ENCODE data around the gene EEIG1. TPM values are rescaled to one million over a fixed set of nuclear protein-coding genes. Genes with fewer than 3 reads are reported as not detected.

EEIG1 gene
- total and polyA plus RNA-seq, 9 of the 15 experiments (the other 6 are each of a cell fraction or from before 2014, with no cell fraction given) = 0.17 to 16.7 (median 3.6) TPM

DNA sequence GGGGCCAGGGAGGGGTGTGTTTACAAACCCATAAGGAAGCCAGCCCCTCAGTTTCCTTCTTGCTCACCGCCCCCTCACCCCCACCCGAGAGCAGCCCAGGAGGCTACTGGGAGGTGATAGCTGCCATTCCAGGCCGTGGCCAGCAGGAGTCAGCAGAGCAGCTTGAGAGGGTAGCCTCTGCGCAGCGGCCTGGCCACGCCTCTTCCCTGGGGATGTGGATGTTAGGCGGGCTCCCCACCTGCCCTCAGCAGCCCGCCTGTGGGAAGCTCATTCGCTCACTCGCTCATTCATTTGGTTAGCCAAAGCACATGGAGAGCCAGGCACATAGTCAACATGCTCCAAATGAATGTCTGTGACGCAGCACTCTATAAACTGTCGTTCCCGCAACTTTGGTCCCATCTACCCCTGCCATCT, 37.1 kb downstream of the EEIG1 start (continued):
- TF ChIP-seq, protein P1, sequence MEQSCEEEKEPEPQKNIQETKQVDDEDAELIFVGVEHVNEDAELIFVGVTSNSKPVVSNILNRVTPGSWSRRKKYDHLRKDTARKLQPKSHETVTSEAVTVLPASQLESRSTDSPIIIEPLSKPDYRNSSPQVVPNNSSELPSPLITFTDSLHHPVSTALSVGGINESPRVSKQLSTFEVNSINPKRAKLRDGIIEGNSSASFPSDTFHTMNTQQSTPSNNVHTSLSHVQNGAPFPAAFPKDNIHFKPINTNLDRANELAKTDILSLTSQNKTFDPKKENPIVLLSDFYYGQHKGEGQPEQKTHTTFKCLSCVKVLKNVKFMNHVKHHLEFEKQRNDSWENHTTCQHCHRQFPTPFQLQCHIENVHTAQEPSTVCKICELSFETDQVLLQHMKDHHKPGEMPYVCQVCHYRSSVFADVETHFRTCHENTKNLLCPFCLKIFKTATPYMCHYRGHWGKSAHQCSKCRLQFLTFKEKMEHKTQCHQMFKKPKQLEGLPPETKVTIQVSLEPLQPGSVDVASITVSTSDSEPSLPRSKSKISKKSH (CRISPR knock-in tag; IDR thresholded peaks at IDR 0.05) = no peak
- TF ChIP-seq ZFP30 (CRISPR knock-in tag; IDR thresholded peaks at IDR 0.05; ENCODE audit: borderline replicate concordance) = no peak
- no peak for TF ChIP-seq CXXC5 (CRISPR knock-in tag; IDR thresholded peaks at IDR 0.05)
- TF ChIP-seq, protein P2, sequence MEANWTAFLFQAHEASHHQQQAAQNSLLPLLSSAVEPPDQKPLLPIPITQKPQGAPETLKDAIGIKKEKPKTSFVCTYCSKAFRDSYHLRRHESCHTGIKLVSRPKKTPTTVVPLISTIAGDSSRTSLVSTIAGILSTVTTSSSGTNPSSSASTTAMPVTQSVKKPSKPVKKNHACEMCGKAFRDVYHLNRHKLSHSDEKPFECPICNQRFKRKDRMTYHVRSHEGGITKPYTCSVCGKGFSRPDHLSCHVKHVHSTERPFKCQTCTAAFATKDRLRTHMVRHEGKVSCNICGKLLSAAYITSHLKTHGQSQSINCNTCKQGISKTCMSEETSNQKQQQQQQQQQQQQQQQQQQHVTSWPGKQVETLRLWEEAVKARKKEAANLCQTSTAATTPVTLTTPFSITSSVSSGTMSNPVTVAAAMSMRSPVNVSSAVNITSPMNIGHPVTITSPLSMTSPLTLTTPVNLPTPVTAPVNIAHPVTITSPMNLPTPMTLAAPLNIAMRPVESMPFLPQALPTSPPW (CRISPR knock-in tag; IDR thresholded peaks at IDR 0.05) = peak; percentile 55; the same call in 1 of the 2 replicates
- TF ChIP-seq, protein P3, sequence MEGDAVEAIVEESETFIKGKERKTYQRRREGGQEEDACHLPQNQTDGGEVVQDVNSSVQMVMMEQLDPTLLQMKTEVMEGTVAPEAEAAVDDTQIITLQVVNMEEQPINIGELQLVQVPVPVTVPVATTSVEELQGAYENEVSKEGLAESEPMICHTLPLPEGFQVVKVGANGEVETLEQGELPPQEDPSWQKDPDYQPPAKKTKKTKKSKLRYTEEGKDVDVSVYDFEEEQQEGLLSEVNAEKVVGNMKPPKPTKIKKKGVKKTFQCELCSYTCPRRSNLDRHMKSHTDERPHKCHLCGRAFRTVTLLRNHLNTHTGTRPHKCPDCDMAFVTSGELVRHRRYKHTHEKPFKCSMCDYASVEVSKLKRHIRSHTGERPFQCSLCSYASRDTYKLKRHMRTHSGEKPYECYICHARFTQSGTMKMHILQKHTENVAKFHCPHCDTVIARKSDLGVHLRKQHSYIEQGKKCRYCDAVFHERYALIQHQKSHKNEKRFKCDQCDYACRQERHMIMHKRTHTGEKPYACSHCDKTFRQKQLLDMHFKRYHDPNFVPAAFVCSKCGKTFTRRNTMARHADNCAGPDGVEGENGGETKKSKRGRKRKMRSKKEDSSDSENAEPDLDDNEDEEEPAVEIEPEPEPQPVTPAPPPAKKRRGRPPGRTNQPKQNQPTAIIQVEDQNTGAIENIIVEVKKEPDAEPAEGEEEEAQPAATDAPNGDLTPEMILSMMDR (IDR thresholded peaks at IDR 0.05 in 2 of 3, conservative IDR thresholded peaks at IDR 0.05 in 1 of 3; ENCODE audit: insufficient read depth in 2 of 3, low read depth in 1 of 3, low read length in 3 of 3) = peak; percentile 93 to 95 (median 94)
- TF ChIP-seq, protein P4, sequence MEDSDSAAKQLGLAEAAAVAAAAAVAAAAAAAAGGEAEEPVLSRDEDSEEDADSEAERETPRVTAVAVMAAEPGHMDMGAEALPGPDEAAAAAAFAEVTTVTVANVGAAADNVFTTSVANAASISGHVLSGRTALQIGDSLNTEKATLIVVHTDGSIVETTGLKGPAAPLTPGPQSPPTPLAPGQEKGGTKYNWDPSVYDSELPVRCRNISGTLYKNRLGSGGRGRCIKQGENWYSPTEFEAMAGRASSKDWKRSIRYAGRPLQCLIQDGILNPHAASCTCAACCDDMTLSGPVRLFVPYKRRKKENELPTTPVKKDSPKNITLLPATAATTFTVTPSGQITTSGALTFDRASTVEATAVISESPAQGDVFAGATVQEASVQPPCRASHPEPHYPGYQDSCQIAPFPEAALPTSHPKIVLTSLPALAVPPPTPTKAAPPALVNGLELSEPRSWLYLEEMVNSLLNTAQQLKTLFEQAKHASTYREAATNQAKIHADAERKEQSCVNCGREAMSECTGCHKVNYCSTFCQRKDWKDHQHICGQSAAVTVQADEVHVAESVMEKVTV (CRISPR knock-in tag; IDR thresholded peaks at IDR 0.05) = peak; percentile 91
- TF ChIP-seq BACH1 (tag; IDR thresholded peaks at IDR 0.05) = no peak
- peak; percentile 48; the same call in 1 of the 2 replicates for TF ChIP-seq ZNF24 (IDR thresholded peaks at IDR 0.05)
- TF ChIP-seq ZFPM2 (CRISPR knock-in tag; IDR thresholded peaks at IDR 0.05) = no peak
- TF ChIP-seq NONO (IDR thresholded peaks at IDR 0.05; ENCODE audit: low read depth in 2 of 2, low read length in 1 of 2) = no peak
- TF ChIP-seq RCOR1 (IDR thresholded peaks at IDR 0.05; ENCODE audit: borderline replicate concordance in 1 of 2, low read depth in 2 of 2, low read length in 2 of 2) = peak; percentile 17 to 82; a peak in 2 of 4 replicates
- no peak for TF ChIP-seq NCOA2 (IDR thresholded peaks at IDR 0.05; ENCODE audit: partially characterized antibody in 2 of 2)
- peak; percentile 19; the same call in 1 of the 2 replicates for TF ChIP-seq JUN (IDR thresholded peaks at IDR 0.05; ENCODE audit: borderline replicate concordance, low read depth, low read length)
- TF ChIP-seq JUN (CRISPR knock-in tag; IDR thresholded peaks at IDR 0.05; ENCODE audit: borderline replicate concordance) = no peak
- no peak; a peak in 1 of 4 replicates for TF ChIP-seq HDAC1 (IDR thresholded peaks at IDR 0.05)
- TF ChIP-seq, protein P5, sequence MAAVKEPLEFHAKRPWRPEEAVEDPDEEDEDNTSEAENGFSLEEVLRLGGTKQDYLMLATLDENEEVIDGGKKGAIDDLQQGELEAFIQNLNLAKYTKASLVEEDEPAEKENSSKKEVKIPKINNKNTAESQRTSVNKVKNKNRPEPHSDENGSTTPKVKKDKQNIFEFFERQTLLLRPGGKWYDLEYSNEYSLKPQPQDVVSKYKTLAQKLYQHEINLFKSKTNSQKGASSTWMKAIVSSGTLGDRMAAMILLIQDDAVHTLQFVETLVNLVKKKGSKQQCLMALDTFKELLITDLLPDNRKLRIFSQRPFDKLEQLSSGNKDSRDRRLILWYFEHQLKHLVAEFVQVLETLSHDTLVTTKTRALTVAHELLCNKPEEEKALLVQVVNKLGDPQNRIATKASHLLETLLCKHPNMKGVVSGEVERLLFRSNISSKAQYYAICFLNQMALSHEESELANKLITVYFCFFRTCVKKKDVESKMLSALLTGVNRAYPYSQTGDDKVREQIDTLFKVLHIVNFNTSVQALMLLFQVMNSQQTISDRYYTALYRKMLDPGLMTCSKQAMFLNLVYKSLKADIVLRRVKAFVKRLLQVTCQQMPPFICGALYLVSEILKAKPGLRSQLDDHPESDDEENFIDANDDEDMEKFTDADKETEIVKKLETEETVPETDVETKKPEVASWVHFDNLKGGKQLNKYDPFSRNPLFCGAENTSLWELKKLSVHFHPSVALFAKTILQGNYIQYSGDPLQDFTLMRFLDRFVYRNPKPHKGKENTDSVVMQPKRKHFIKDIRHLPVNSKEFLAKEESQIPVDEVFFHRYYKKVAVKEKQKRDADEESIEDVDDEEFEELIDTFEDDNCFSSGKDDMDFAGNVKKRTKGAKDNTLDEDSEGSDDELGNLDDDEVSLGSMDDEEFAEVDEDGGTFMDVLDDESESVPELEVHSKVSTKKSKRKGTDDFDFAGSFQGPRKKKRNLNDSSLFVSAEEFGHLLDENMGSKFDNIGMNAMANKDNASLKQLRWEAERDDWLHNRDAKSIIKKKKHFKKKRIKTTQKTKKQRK (IDR thresholded peaks at IDR 0.05; ENCODE audit: borderline replicate concordance, low read depth, low read length) = no peak
- TF ChIP-seq, protein P6, sequence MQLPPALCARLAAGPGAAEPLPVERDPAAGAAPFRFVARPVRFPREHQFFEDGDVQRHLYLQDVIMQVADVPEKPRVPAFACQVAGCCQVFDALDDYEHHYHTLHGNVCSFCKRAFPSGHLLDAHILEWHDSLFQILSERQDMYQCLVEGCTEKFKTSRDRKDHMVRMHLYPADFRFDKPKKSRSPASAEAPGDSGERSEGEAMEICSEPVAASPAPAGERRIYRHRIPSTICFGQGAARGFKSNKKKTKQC (CRISPR knock-in tag; IDR thresholded peaks at IDR 0.05) = 0 out of 2 replicates have a peak, but pooled peaks have one; percentile 43

All from K562 (cell line).